Keratinocyte (primary cell): ENCODE measurements around the gene SRP68. TPM values are rescaled to one million over a fixed set of nuclear protein-coding genes. Genes with fewer than 3 reads are reported as not detected.
A peak's percentile ranks its signal among the peaks of the same experiment; 100 is the strongest.
"Not testable (repeated sequence)": the region's sequence is repeated elsewhere in the genome, so short reads cannot be mapped to it uniquely, and the experiment has no call there.

Experiments
- DNase-seq: peaks from one replicate; pipeline ENCODE4 v3.0.0-alpha.2; 2011; ENCODE audit warnings: low read depth, missing footprints, low spot score
- FAIRE-seq: peaks from 2 replicates; lab custom pipeline; 2011; peaks lifted over from hg19 to GRCh38; lab: Jason Lieb, UNC
- H2AFZ ChIP-seq: 2 replicates; pipeline ENCODE4 v1.6.0; 2012; ENCODE audit warnings: low read length, control low read depth, inconsistent platforms; ENCODE audit not compliant: control insufficient read depth
- H3K27ac ChIP-seq: 2 replicates; pipeline ENCODE4 v1.5.1; 2011; ENCODE audit warnings: low read length; ENCODE audit not compliant: control insufficient read depth, insufficient read depth
- H3K27me3 ChIP-seq: 3 replicates; pipeline ENCODE4 v1.6.0; 2011; ENCODE audit warnings: low read length; ENCODE audit not compliant: control insufficient read depth, insufficient read depth; ENCODE audit errors: extremely low read depth
- H3K36me3 ChIP-seq, 2 experiments: 2 replicates in 1 of 2; 3 replicates in 1 of 2; pipeline ENCODE4 v1.5.1; 2011; ENCODE audit warnings: low read length in 2 of 2, mild to moderate bottlenecking in 1 of 2; ENCODE audit not compliant: control insufficient read depth in 2 of 2, insufficient read depth in 2 of 2; ENCODE audit errors: extremely low read depth in 1 of 2
- H3K4me1 ChIP-seq: 3 replicates; pipeline ENCODE4 v1.5.1; 2011; ENCODE audit warnings: low read length; ENCODE audit not compliant: control insufficient read depth, insufficient read depth; ENCODE audit errors: extremely low read depth
- H3K4me2 ChIP-seq: 3 replicates; pipeline ENCODE4 v1.6.0; 2011; ENCODE audit warnings: low read depth, low read length; ENCODE audit not compliant: control insufficient read depth, insufficient read depth; ENCODE audit errors: extremely low read depth
- H3K4me3 ChIP-seq, 3 experiments: fragments of 200-600 bp in 1 of 3; sonication (generic) in 1 of 3; 2 replicates in 2 of 3; 3 replicates in 1 of 3; pipeline ENCODE4 v1.5.1; 2011 to 2016; ENCODE audit warnings: low read length in 3 of 3, mild to moderate bottlenecking in 3 of 3, control low read depth in 2 of 3, inconsistent platforms in 1 of 3, low read depth in 1 of 3, mixed read lengths in 1 of 3, mixed run types in 1 of 3, moderate library complexity in 1 of 3; ENCODE audit not compliant: control insufficient read depth in 2 of 3, insufficient read depth in 2 of 3; ENCODE audit errors: extremely low read depth in 1 of 3
- H3K79me2 ChIP-seq: 2 replicates; pipeline ENCODE4 v1.6.0; 2012; ENCODE audit warnings: low read length; ENCODE audit not compliant: control insufficient read depth, insufficient read depth
- H3K9ac ChIP-seq: 3 replicates; pipeline ENCODE4 v1.6.0; 2011; ENCODE audit warnings: low read length; ENCODE audit not compliant: control insufficient read depth, insufficient read depth; ENCODE audit errors: extremely low read depth
- H3K9me1 ChIP-seq: 3 replicates; pipeline ENCODE4 v1.6.0; 2011; ENCODE audit warnings: low read length; ENCODE audit not compliant: control insufficient read depth, insufficient read depth; ENCODE audit errors: extremely low read depth
- H3K9me3 ChIP-seq: 2 replicates; pipeline ENCODE4 v1.5.1; 2012; ENCODE audit warnings: low read depth, low read length; ENCODE audit not compliant: control insufficient read depth
- H4K20me1 ChIP-seq: 3 replicates; pipeline ENCODE4 v1.6.0; 2011; ENCODE audit warnings: low read length; ENCODE audit not compliant: control insufficient read depth, insufficient read depth; ENCODE audit errors: extremely low read depth
- EZH2 ChIP-seq: IDR thresholded peaks from one replicate; pipeline ENCODE4 v1.6.1; 2012; ENCODE audit warnings: inconsistent platforms, mild to moderate bottlenecking, low read length, moderate library complexity
- dilution Hi-C: fragments of 300-500 bp; cut with MboI; formaldehyde crosslinking; loops from one replicate; pipeline ENCODE4 v1.7.0; 2020; ENCODE audit warnings: low sequenced_read_pairs; ENCODE audit not compliant: extremely low pct_ligation_motif_present
- polyA plus RNA-seq, 5 experiments: library from polyadenylated mRNA; depleted of rRNA in 3 of 5; stranded (reverse) in 3 of 5; stranded (forward) in 1 of 5; unstranded in 1 of 5; fragments of >200 nt; gene quantifications; 1 replicate in 1 of 5; 2 replicates in 3 of 5; 3 replicates in 1 of 5; pipeline versions ENCODE4 v1.2.1 to v1.2.3, GENCODE V29; 2011 to 2012; ENCODE audit warnings: missing spikeins in 2 of 5, low read depth in 1 of 5, low replicate concordance in 1 of 5
- TF ChIP-seq, protein P1 (sequence below), 3 experiments: IDR thresholded peaks in 1 of 3; conservative IDR thresholded peaks in 1 of 3; optimal IDR thresholded peaks in 1 of 3; 2 replicates in 2 of 3; 3 replicates in 1 of 3; pipeline versions ENCODE3 to v1.5.1; 2011; ENCODE audit warnings: low read length in 3 of 3, mild to moderate bottlenecking in 3 of 3, moderate library complexity in 2 of 3, control low read depth in 1 of 3, inconsistent platforms in 1 of 3; ENCODE audit not compliant: insufficient read depth in 2 of 3; ENCODE audit errors: extremely low read depth in 1 of 3

SRP68 gene
- polyA plus RNA-seq, 1 donor (not counting 4 experiments of a cell fraction or from before 2014, with no cell fraction given) = 81.3 TPM

DNA sequence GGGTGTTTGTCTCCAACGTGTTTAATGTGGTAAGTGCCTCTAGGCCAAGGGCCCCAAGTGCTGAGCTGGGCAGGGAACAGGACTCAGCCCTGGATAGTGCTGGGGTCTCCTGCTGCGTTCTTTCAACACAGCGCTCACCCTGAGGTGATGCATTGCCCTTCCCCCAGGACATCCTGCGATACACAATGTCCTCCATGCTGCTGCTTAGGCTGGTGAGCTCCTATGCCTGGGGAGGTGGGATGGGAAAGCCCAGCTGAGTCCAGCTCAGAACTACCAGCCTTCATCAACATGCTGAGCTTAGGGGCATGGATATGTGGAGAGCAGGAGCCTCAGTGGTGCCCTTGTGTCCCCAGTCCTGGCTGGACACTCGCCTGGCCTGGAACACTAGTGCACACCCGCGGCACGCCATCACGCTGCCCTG lies 7.2 kb upstream of the SRP68 start:
- peaks cover 8 to 11% of the 10 kb centered on the region in 2 experiments for H3K36me3 ChIP-seq
- no peaks in the 10 kb centered on the region for H3K9me3 ChIP-seq
- H3K4me2 ChIP-seq = no peak overlapping the region
- H3K27ac ChIP-seq = no peak overlapping the region
- dilution Hi-C loops = no loop called here
- H3K4me3 ChIP-seq = no peak overlapping the region
- H3K9me1 ChIP-seq = no peaks in the 10 kb centered on the region
- H3K9ac ChIP-seq = no peak overlapping the region
- no peak for FAIRE-seq
- H2AFZ ChIP-seq = no peak overlapping the region
- H3K27me3 ChIP-seq = peaks cover 61% of the 10 kb centered on the region
- DNase-seq = no peak
- TF ChIP-seq, protein P1, sequence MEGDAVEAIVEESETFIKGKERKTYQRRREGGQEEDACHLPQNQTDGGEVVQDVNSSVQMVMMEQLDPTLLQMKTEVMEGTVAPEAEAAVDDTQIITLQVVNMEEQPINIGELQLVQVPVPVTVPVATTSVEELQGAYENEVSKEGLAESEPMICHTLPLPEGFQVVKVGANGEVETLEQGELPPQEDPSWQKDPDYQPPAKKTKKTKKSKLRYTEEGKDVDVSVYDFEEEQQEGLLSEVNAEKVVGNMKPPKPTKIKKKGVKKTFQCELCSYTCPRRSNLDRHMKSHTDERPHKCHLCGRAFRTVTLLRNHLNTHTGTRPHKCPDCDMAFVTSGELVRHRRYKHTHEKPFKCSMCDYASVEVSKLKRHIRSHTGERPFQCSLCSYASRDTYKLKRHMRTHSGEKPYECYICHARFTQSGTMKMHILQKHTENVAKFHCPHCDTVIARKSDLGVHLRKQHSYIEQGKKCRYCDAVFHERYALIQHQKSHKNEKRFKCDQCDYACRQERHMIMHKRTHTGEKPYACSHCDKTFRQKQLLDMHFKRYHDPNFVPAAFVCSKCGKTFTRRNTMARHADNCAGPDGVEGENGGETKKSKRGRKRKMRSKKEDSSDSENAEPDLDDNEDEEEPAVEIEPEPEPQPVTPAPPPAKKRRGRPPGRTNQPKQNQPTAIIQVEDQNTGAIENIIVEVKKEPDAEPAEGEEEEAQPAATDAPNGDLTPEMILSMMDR (optimal IDR thresholded peaks at IDR 0.05 in 1 of 3, IDR thresholded peaks at IDR 0.05 in 1 of 3, conservative IDR thresholded peaks at IDR 0.05 in 1 of 3; ENCODE audit: extremely low read depth in 1 of 3, insufficient read depth in 2 of 3, low read length in 3 of 3) = no peak
- peak; percentile 28 for TF ChIP-seq EZH2
- no peaks in the 10 kb centered on the region for H3K79me2 ChIP-seq
- no peaks in the 10 kb centered on the region for H4K20me1 ChIP-seq
- H3K4me1 ChIP-seq = peaks cover 7% of the 10 kb centered on the region

DNA sequence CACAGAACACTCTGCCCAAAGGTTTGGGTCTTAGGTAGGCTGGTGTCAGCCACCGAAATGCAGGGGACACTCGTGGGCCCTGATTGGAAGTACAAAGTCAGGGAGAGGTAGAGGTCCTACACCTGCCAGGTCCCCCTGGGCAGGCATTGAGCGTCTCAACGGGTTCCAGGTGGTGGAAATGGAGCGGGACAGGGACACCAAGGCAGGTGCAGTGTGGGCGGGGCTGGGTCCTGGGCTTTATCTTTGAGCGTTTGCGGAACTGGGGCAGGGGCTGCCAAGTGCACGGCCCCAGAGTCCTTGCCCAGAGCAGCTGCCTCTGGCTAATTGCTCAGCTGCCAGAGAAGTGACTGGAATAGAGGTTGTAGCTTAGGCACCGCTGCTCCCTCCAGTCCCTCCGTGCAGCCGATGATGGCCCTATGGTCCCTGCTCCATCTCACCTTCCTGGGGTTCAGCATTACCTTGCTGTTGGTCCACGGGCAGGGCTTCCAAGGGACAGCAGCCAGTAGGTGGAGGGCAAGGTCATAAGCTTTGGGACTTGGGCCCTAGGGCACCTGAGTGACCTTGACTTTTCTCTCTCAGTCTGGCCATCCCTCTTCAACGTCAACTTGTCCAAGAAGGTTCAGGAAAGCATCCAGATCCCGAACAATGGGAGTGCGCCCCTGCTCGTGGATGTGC lies 6.7 kb upstream of the SRP68 start, which contains the start of gene ZACN:
Gene ZACN, plus strand, starts transcription at position 323 of the 675 bp plus-strand sequence. Its CDS starts 83 bp downstream, at position 406.
- H3K79me2 ChIP-seq = no peaks in the 10 kb centered on the region
- TF ChIP-seq, protein P1 (optimal IDR thresholded peaks at IDR 0.05 in 1 of 3, IDR thresholded peaks at IDR 0.05 in 1 of 3, conservative IDR thresholded peaks at IDR 0.05 in 1 of 3; ENCODE audit: extremely low read depth in 1 of 3, insufficient read depth in 2 of 3, low read length in 3 of 3) = no peak
- TF ChIP-seq EZH2 = no peak
- DNase-seq = no peak
- H3K27me3 ChIP-seq = peaks cover 67% of the 10 kb centered on the region
- H4K20me1 ChIP-seq = no peaks in the 10 kb centered on the region
- no peak for FAIRE-seq
- H3K4me3 ChIP-seq = no peak within 1 kb of the TSS
- dilution Hi-C loops = no loop called here
- H3K36me3 ChIP-seq = peaks cover 5 to 9% of the 10 kb centered on the region in 2 experiments
- H3K9ac ChIP-seq = no peak within 1 kb of the TSS
- peaks cover 7% of the 10 kb centered on the region for H3K4me1 ChIP-seq
- no peak within 1 kb of the TSS for H2AFZ ChIP-seq
- H3K9me3 ChIP-seq = no peaks in the 10 kb centered on the region
- H3K4me2 ChIP-seq = no peak within 1 kb of the TSS
- H3K9me1 ChIP-seq = no peaks in the 10 kb centered on the region
- H3K27ac ChIP-seq = no peak within 1 kb of the TSS

DNA sequence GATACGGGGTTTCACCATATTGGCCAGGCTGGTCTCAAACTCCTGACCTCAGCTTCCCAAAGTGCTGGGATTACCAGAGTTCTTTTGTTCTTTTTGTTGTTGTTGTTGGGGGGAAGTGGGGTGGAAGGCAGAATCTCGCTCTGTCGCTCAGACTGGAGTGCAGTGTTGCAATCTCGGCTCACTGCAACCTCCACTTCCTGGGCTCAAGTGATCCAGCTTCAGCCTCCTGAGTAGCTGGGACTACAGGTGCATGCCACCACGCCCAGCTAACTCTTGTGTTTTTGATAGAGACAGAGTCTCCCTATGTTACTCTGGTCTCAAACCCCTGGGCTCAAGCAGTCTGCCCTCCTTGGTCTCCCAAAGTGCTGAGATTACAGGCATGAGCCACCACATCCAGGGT lies 6.1 kb upstream of the SRP68 start:
- H3K9me1 ChIP-seq, H3K79me2 ChIP-seq, H3K4me3 ChIP-seq, FAIRE-seq, H3K9ac ChIP-seq, H3K36me3 ChIP-seq, H4K20me1 ChIP-seq, H3K27ac ChIP-seq, H3K9me3 ChIP-seq, H3K4me2 ChIP-seq, H3K4me1 ChIP-seq, dilution Hi-C loops, H2AFZ ChIP-seq, DNase-seq: not testable (repeated sequence)
- H3K27me3 ChIP-seq = peaks cover 73% of the 10 kb centered on the region
